ENCODE results near the gene AP3S1.

The AP3S1 gene

DNA sequence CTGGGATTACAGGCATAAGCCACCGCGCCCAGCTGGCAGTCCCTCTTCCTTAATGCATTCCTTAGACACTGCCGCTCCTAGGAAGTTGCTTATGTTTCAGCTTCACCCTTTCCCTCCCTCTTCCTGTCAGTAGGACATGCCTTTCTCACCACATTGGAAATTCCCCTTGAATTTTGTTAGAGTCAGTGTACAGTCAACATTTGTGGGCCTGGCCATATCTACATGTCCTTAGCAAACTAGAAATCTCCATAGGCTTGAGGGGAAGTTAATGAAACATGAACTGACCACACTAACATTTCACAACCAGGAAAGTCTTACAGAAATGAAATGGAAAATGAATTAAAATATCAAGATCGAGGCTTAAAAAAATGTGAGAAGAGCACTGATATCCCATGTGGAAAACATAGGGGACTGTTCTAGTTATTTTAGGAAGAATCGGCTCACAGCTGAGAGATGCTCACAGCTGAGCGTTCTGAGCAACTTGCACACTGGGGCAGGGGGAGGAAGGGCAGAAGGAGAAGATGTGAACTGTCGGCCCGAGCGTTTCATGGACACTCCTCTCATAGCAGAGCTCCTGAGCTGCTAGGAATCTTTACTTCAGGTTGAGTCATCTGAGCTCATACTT is 99.4 kb downstream of the AP3S1 start:
- DNase-seq: peak; percentile 94

DNA sequence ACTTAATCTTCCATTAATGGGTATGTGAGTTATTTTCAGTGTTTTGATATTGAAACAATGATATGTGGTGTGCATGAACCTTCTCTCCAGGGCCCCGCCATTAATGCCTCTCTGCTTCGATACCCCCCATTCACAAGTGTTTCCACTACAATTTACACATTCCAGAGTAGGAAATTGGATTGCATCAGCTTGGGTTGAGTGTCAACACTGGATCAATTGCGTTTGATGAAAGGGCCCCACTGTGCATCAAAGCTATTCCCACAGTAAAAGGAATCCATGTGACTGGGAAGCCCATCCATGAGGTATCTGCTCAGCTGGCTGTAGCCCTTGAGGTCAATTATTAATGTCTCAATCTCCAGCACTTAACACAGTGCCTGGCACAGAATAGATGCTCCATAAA is 102.8 kb downstream of the AP3S1 start:
- DNase-seq: no peak

DNA sequence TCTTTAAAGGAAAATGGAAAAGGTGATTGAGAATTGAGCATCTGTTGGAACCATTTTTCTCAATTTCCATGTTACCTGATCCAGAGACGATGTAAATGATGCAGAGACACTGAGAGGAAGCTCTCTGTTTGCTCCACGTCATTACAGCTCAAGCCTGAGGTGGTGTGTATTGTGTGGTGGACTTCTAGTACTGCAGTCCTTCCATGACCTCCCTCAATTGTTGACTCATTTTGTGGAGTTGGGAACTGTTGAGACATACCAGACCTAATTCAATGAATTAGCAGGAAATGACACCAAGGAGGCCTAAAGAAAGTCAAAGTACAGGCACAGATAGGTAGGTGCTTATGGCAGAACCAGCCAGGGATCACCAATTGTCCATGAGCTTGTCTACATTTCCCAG is 104.9 kb downstream of the AP3S1 start:
- peak; percentile 39 for DNase-seq

DNA sequence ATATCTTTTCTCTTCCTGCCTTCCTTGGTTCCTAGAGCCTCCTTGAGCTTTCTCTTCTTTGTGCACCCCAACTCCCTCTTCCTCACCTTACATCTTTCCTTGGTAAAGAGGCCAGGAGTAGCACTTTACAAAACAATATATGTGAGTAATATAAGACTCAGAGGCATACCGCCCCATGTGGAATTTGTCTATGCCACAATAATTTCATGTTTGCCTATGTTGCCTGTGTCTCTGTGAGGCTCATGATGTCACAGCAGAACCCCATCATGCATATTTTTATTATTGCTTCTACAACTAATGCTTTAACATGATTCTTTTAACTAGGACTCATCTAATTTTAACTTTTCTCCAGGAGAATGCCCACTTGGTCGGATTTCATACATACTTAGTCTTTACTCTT is 105.5 kb downstream of the AP3S1 start:
- DNase-seq: peak; percentile 56

DNA sequence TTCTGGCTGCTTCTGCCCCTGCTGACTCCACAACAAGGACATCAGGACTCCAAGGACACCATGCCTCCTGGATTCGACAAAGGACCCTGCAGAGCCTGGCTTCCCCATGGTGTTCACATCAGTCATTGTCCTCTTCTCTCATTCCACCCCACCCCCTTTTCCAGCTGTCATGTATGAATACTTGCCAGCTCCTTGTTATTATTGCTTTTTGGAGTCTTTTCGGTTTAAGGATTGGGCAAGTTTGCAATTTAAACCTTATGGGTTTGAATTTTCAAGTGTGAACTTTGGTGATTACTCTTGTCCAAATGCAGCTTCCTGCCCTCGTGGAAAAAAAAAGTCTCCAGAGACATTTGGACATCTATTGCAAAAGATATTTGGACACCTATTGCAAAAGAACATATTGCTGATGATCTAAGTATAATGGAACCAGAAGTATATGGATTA is 106.4 kb downstream of the AP3S1 start:
- DNase-seq: no peak

DNA sequence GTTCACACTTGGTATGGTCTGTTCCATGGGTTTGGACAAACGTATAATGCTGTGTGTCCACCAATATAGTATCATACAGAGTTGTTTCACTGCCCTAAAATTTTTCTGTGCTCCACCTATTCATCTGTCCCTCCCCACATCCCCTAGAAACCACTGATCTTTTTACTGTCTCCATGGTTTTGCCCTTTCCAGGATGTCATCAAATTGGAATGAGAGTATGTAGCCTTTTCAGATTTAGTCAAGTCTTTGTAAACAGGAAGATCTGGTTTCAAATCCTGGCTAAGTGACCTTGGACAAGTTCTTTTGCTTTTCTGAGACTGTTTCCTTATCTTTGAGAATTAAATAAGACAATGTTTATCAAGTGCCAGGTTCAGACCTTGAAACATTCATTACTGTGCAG is 107.4 kb downstream of the AP3S1 start:
- peak; percentile 34 for DNase-seq

DNA sequence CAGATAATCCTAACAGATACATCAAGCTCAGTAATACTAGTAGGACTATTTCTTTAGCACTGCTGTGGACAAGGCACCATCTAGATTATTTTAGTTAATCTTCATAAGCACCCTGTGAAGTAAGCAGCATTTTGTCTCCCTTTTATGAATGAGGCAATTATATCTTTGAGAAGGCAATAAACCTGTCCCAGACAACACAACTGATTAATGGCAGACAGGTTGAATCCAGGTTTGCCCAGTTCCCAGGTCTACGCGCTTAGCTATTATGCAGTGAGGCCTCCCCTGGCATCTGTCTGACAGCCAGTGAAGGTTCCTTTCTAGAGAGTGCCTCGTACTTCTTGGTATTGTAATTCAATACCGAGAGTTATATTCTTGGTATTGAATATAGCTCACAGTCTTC is 110.9 kb downstream of the AP3S1 start:
- no peak for DNase-seq

DNA sequence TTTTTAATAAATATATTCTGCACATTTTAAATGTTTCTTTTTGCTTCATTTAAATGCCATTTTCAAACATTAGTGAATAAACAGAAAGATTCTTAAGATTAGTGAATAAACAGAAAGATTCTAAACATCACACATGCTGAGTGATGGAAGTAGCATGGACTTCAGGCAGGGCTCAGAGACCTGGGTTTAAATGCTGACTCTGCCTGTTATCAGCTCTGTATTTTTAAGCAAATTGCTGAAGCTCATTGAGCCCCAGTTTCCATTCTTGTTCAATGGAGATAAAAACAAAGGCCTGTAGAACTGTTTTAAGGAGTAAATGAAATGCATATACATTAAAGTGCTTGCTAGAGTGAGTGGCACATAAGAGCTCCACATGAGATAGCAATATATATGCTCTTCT is 112.4 kb downstream of the AP3S1 start:
- no peak for DNase-seq

DNA sequence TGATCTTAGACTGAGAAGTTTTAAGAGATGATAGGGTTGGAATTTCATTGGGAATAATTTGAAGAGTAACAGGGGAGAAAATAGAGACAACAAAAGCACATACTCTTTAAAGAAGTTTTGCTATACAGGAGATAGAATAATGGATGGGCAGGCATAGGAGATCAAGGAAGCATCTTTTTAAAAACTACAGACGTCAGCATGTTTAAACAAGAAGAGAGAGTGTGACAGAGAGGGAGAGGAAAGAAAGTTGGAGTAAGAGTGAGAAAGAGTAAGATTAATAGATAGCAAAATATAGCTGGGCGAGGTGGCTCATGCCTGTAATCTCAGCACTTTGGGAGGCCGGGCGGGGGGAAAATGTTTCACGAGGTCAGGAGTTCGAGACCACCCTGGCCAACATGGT is 115.2 kb downstream of the AP3S1 start:
- DNase-seq: no peak

DNA sequence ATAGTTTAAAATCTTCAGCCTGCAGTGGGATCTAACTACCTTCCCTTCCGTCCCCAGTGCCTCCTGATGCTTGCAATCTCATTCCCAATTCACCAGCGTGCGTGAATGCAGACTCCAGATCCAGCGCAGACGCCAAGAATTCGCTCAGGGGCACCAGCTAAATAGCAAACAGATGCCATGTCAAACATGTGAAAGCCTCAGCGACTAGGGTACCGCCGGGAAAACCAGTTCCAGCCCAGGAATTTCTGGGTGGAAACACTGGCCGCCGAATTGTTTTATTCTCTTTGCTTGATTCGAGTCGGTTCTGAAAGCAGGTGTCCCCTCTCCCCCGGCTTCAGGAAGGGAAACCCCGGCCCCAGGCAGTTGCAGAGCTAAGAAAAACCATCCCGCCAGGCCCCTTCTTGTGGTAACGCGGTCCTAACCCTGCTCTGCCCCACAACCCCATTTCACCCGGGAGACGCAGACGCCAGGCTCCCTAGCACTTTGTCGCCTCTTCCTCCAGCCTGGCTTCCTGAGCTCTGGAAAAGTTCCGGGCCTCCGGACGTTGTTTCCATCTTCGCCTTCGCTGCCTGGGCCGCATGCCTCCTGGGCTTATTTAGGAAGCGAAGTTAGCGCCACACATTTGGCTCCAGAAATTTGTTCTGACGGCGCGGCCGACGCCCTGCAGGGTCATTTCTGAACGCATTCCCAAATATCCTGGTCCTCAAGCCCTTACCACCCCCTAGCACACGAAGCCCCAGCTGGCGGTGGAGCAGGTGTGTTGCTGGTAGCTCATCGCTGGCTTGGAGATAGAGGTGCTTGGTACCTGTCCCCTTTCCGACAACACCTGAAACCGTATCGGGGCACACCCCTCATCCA is 119.9 kb downstream of the AP3S1 start:
- peak; percentile 41 for DNase-seq

DNA sequence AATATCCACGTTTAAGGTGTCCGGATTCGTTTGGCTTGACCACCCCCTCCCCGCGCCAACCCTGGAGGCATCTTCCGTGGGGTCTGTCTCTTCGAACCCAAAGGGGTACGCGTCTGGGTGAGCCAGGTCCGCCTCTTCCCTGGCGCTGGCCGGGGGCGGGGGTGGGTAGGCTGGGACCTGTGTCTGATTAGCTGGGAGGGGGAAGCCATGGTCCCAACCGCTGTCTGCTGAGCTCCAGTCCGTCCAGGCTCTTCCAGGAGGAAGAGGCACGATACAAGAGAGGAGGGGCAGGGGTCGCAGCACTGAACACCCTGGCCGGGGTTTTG is 120.5 kb downstream of the AP3S1 start, which contains the start of gene LVRN:
LVRN (plus strand) TSS at position 237 of the 326 bp plus-strand sequence. CDS start 143 bp downstream, outside the sequence.
- no peak for DNase-seq

DNA sequence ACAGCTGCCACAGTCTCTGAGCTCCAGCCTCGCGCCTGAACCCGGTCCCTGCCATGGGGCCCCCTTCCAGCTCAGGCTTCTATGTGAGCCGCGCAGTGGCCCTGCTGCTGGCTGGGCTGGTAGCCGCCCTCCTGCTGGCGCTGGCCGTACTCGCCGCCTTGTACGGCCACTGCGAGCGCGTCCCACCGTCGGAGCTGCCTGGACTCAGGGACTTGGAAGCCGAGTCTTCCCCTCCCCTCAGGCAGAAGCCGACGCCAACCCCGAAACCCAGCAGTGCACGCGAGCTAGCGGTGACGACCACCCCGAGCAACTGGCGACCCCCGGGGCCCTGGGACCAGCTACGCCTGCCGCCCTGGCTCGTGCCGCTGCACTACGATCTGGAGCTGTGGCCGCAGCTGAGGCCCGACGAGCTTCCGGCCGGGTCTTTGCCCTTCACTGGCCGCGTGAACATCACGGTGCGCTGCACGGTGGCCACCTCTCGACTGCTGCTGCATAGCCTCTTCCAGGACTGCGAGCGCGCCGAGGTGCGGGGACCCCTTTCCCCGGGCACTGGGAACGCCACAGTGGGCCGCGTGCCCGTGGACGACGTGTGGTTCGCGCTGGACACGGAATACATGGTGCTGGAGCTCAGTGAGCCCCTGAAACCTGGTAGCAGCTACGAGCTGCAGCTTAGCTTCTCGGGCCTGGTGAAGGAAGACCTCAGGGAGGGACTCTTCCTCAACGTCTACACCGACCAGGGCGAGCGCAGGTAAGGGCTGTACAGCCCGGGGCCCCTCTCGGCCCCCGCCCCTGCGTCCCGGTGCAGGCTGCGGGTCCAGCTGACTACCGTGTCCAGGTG is 121.0 kb downstream of the AP3S1 start:
- DNase-seq: no peak

DNA sequence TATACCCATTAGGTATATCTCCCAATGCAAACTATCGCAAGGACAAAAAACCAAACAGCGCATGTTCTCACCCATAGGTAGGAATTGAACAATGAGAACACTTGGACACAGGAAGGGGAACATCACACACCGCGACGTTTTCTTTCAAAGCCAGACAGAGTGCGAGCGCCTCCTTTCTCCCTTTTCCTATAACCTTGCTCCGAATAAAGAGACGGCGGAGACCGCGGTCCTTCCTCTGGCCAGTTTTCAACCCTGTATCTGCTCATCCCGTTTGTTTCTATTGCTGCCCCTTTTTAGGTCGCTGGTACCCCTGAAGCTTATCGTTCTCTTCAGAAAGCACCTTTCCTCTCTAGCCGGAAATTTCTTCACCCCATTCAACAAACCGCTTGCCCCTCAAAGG is 121.8 kb downstream of the AP3S1 start:
- no peak for DNase-seq
